ENCODE measurements around the gene ELL2. TPM values are rescaled to one million over a fixed set of nuclear protein-coding genes. Genes with fewer than 3 reads are reported as not detected.
"Not testable (repeated sequence)": the region's sequence is repeated elsewhere in the genome, so short reads cannot be mapped to it uniquely, and the experiment has no call there.

Gene ELL2
- polyA plus RNA-seq, 10 donors = 2.2 to 5.4 (median 3.7) TPM

- no peak for DNase-seq
Measured at GRCh38 chr5:95910521-95910920, 51.1 kb downstream of the ELL2 start.

- no peak for DNase-seq
Measured at GRCh38 chr5:95909738-95910137, 51.9 kb downstream of the ELL2 start.

- DNase-seq = no peak
Measured at GRCh38 chr5:95908799-95909198, 52.9 kb downstream of the ELL2 start.

- no peak for DNase-seq
Measured at GRCh38 chr5:95907740-95908706, 53.6 kb downstream of the ELL2 start.

- no peak for DNase-seq
Measured at GRCh38 chr5:95907067-95907705, 54.5 kb downstream of the ELL2 start.

- DNase-seq = not testable (repeated sequence)
Measured at GRCh38 chr5:95906398-95906797, 55.3 kb downstream of the ELL2 start.

GRCh38 chr5:95904827-95905226 lies 56.8 kb downstream of the ELL2 start:
- no peak for DNase-seq

- no peak for DNase-seq
Measured at GRCh38 chr5:95903838-95904237, 57.8 kb downstream of the ELL2 start.

- DNase-seq = peak in 1 of 3 donors; percentile 9
Measured at GRCh38 chr5:95901676-95902627, 59.7 kb downstream of the ELL2 start.

GRCh38 chr5:95900383-95900958 lies 61.2 kb downstream of the ELL2 start:
- DNase-seq = peak; percentile 47 to 67 (median 47)

GRCh38 chr5:95899829-95900228 lies 61.8 kb downstream of the ELL2 start:
- no peak for DNase-seq

GRCh38 chr5:95899006-95899405 lies 62.6 kb downstream of the ELL2 start:
- DNase-seq = no peak

GRCh38 chr5:95895771-95896170 lies 65.9 kb downstream of the ELL2 start:
- DNase-seq = no peak

GRCh38 chr5:95895251-95895650 lies 66.4 kb downstream of the ELL2 start:
- no peak for DNase-seq

GRCh38 chr5:95892784-95893354 lies 68.8 kb downstream of the ELL2 start:
- no peak for DNase-seq

- DNase-seq = no peak
Measured at GRCh38 chr5:95891499-95891898, 70.2 kb downstream of the ELL2 start.

GRCh38 chr5:95889076-95889475 lies 72.6 kb downstream of the ELL2 start:
- no peak for DNase-seq

GRCh38 chr5:95887977-95888376 lies 73.7 kb downstream of the ELL2 start:
- DNase-seq = no peak

GRCh38 chr5:95886340-95887044 lies 75.2 kb downstream of the ELL2 start:
- no peak for DNase-seq

- DNase-seq = no peak
Measured at GRCh38 chr5:95884511-95884910, 77.1 kb downstream of the ELL2 start.

- no peak for DNase-seq
Measured at GRCh38 chr5:95884017-95884325, 77.7 kb downstream of the ELL2 start.
